HUES48 (cell line): ENCODE results near the gene PDE4D.

Experiments used
- H3K27ac ChIP-seq: one replicate; pipeline ENCODE4 v1.7.0; 2013; ENCODE audit warnings: low read depth, low read length, inconsistent platforms
- H3K27me3 ChIP-seq: 2 replicates; pipeline ENCODE4 v1.6.1; 2013; ENCODE audit warnings: mild to moderate bottlenecking, low read length; ENCODE audit not compliant: control insufficient read depth, insufficient read depth
- H3K36me3 ChIP-seq: 2 replicates; pipeline ENCODE4 v1.6.1; 2013; ENCODE audit warnings: low read length; ENCODE audit not compliant: control insufficient read depth, insufficient read depth
- H3K4me1 ChIP-seq: 2 replicates; pipeline ENCODE4 v1.6.1; 2013; ENCODE audit warnings: mild to moderate bottlenecking, low read length; ENCODE audit not compliant: control insufficient read depth, insufficient read depth
- H3K4me3 ChIP-seq: 2 replicates; pipeline ENCODE4 v1.5.1; 2013; ENCODE audit warnings: mild to moderate bottlenecking, low read depth, low read length
- H3K9ac ChIP-seq: 2 replicates; pipeline ENCODE4 v1.6.1; 2013; ENCODE audit warnings: mild to moderate bottlenecking, low read depth, low read length, moderate library complexity
- H3K9me3 ChIP-seq: 2 replicates; pipeline ENCODE4 v1.6.1; 2013; ENCODE audit warnings: low read length; ENCODE audit not compliant: control insufficient read depth, insufficient read depth

PDE4D gene

GRCh38 chr5:59588922-59589321, 304.6 kb downstream of the PDE4D start:
- Histone ChIP-seq H3K9me3 (no peaks in the 10 kb centered on the region), H3K27me3 (no peaks in the 10 kb centered on the region), H3K27ac (no peak overlapping the region), H3K9ac (no peak overlapping the region), H3K4me3 (no peak overlapping the region), H3K4me1 (peaks cover 41% of the 10 kb centered on the region), H3K36me3 (no peaks in the 10 kb centered on the region)

GRCh38 chr5:59587489-59588337, 305.8 kb downstream of the PDE4D start:
- peak overlapping the region; percentile 4; the same call in 1 of the 2 replicates for H3K4me3 ChIP-seq
- H3K4me1 ChIP-seq = peaks cover 48% of the 10 kb centered on the region

GRCh38 chr5:59586841-59587240, 306.7 kb downstream of the PDE4D start:
- Histone ChIP-seq H3K27ac (no peak overlapping the region), H3K36me3 (no peaks in the 10 kb centered on the region), H3K4me3 (no peak overlapping the region), H3K27me3 (no peaks in the 10 kb centered on the region), H3K9me3 (no peaks in the 10 kb centered on the region), H3K4me1 (peaks cover 48% of the 10 kb centered on the region), H3K9ac (no peak overlapping the region)

More at GRCh38 chr5:59587489-59588337, 305.8 kb downstream of the PDE4D start:
- H3K27ac ChIP-seq = peak overlapping the region; percentile 34
- no peaks in the 10 kb centered on the region for H3K27me3 ChIP-seq
- no peaks in the 10 kb centered on the region for H3K9me3 ChIP-seq
- H3K36me3 ChIP-seq = no peaks in the 10 kb centered on the region
- H3K9ac ChIP-seq = no peak overlapping the region

- no peaks in the 10 kb centered on the region for H3K9me3 ChIP-seq
- peaks cover 48% of the 10 kb centered on the region for H3K4me1 ChIP-seq
- no peaks in the 10 kb centered on the region for H3K27me3 ChIP-seq
- H3K36me3 ChIP-seq = no peaks in the 10 kb centered on the region
- no peak overlapping the region for H3K4me3 ChIP-seq
- no peak overlapping the region for H3K27ac ChIP-seq
- H3K9ac ChIP-seq = no peak overlapping the region
These were observed 308.4 kb downstream of the PDE4D start for GRCh38 chr5:59584858-59585846.

- Histone ChIP-seq H3K36me3 (no peaks in the 10 kb centered on the region), H3K9me3 (no peaks in the 10 kb centered on the region), H3K27ac (no peak overlapping the region), H3K9ac (no peak overlapping the region), H3K27me3 (no peaks in the 10 kb centered on the region), H3K4me1 (peaks cover 48% of the 10 kb centered on the region), H3K4me3 (no peak overlapping the region)
These were observed 309.5 kb downstream of the PDE4D start for GRCh38 chr5:59583810-59584562.

GRCh38 chr5:59583151-59583809, 310.2 kb downstream of the PDE4D start:
- no peaks in the 10 kb centered on the region for H3K9me3 ChIP-seq
- no peaks in the 10 kb centered on the region for H3K36me3 ChIP-seq
- no peak overlapping the region for H3K9ac ChIP-seq
- H3K27ac ChIP-seq = no peak overlapping the region
- H3K27me3 ChIP-seq = no peaks in the 10 kb centered on the region
- H3K4me1 ChIP-seq = peaks cover 49% of the 10 kb centered on the region
- no peak overlapping the region for H3K4me3 ChIP-seq

- H3K9ac ChIP-seq = no peak overlapping the region
- H3K4me3 ChIP-seq = no peak overlapping the region
- no peaks in the 10 kb centered on the region for H3K27me3 ChIP-seq
- no peaks in the 10 kb centered on the region for H3K9me3 ChIP-seq
- peaks cover 43% of the 10 kb centered on the region for H3K4me1 ChIP-seq
- H3K36me3 ChIP-seq = no peaks in the 10 kb centered on the region
- no peak overlapping the region for H3K27ac ChIP-seq
These were observed 310.8 kb downstream of the PDE4D start for GRCh38 chr5:59582746-59583145.

- peaks cover 20% of the 10 kb centered on the region for H3K4me1 ChIP-seq
- no peaks in the 10 kb centered on the region for H3K36me3 ChIP-seq
- no peak overlapping the region for H3K9ac ChIP-seq
- H3K9me3 ChIP-seq = no peaks in the 10 kb centered on the region
- no peak overlapping the region for H3K27ac ChIP-seq
- H3K4me3 ChIP-seq = no peak overlapping the region
- no peaks in the 10 kb centered on the region for H3K27me3 ChIP-seq
These were observed 313.7 kb downstream of the PDE4D start for GRCh38 chr5:59579824-59580167.

- H3K36me3 ChIP-seq = no peaks in the 10 kb centered on the region
- peaks cover 14% of the 10 kb centered on the region for H3K4me1 ChIP-seq
- H3K4me3 ChIP-seq = no peak overlapping the region
- no peaks in the 10 kb centered on the region for H3K27me3 ChIP-seq
- H3K9me3 ChIP-seq = no peaks in the 10 kb centered on the region
- no peak overlapping the region for H3K9ac ChIP-seq
- no peak overlapping the region for H3K27ac ChIP-seq
These were observed 314.3 kb downstream of the PDE4D start for GRCh38 chr5:59579101-59579823.

- H3K9me3 ChIP-seq = no peaks in the 10 kb centered on the region
- H3K27ac ChIP-seq = no peak overlapping the region
- no peak overlapping the region for H3K9ac ChIP-seq
- H3K27me3 ChIP-seq = no peaks in the 10 kb centered on the region
- no peaks in the 10 kb centered on the region for H3K36me3 ChIP-seq
- H3K4me3 ChIP-seq = no peak overlapping the region
- peaks cover 4% of the 10 kb centered on the region; the same call in 1 of the 2 replicates for H3K4me1 ChIP-seq
These were observed 316.0 kb downstream of the PDE4D start for GRCh38 chr5:59577485-59577884.
